ENCODE measurements around the gene SEMA4B.

DNA sequence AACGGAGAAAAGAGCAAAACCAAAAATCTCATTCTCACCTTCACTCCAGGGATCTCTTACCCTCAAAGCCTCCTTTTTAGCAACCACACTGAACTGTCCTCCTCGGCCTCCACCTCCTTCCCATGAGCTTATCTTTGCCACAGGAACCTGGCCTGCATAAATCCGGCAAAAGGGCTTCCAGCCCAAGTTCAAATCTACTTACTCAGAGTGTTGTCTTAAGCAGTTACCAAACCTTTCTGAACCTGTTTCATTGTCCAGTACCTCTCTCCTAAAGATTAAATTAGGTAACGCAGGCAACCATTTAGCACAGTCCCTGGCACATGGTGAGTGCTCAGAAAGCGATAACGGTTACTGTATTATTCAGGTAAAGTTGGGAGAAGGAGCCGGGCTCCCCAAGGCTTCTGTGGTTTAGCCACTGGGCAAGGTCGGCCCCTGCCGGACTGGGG lies 31.8 kb downstream of the SEMA4B start:
- TF ChIP-seq, protein P1, sequence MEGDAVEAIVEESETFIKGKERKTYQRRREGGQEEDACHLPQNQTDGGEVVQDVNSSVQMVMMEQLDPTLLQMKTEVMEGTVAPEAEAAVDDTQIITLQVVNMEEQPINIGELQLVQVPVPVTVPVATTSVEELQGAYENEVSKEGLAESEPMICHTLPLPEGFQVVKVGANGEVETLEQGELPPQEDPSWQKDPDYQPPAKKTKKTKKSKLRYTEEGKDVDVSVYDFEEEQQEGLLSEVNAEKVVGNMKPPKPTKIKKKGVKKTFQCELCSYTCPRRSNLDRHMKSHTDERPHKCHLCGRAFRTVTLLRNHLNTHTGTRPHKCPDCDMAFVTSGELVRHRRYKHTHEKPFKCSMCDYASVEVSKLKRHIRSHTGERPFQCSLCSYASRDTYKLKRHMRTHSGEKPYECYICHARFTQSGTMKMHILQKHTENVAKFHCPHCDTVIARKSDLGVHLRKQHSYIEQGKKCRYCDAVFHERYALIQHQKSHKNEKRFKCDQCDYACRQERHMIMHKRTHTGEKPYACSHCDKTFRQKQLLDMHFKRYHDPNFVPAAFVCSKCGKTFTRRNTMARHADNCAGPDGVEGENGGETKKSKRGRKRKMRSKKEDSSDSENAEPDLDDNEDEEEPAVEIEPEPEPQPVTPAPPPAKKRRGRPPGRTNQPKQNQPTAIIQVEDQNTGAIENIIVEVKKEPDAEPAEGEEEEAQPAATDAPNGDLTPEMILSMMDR (IDR thresholded peaks at IDR 0.05) = peak in 4 of 12 donors; percentile 13 to 57 (median 40)
- TF ChIP-seq POLR2A (IDR thresholded peaks at IDR 0.05) = no peak
